GM18870 (cell line): ENCODE data around the gene CYP2R1.

Source experiments
- ATAC-seq: cut with Tn5 transposase; IDR thresholded peaks from one replicate; pipeline ENCODE4 v1.9.1; 2021; ENCODE audit warnings: moderate library complexity; ENCODE audit not compliant: unreplicated experiment

CYP2R1 gene

GRCh38 chr11:14892036-14892556 lies at the start of gene CYP2R1:
Gene CYP2R1, minus strand, starts transcription at chr11:14892231. Its CDS starts 26 bp downstream, at chr11:14892205.
- peak; percentile 90 for ATAC-seq

GRCh38 chr11:14938936-14939335 lies 46.9 kb upstream of the CYP2R1 start:
- no peak for ATAC-seq

GRCh38 chr11:14934641-14935351 lies 42.8 kb upstream of the CYP2R1 start:
- no peak for ATAC-seq

GRCh38 chr11:14932447-14932846 lies 40.4 kb upstream of the CYP2R1 start:
- ATAC-seq = no peak

GRCh38 chr11:14930369-14930768 lies 38.3 kb upstream of the CYP2R1 start:
- ATAC-seq = no peak

- no peak for ATAC-seq
These were observed 35.1 kb upstream of the CYP2R1 start for GRCh38 chr11:14927146-14927545.

GRCh38 chr11:14924318-14924717 lies 32.3 kb upstream of the CYP2R1 start:
- no peak for ATAC-seq

GRCh38 chr11:14916403-14916802 lies 24.4 kb upstream of the CYP2R1 start:
- ATAC-seq = no peak

GRCh38 chr11:14914536-14914935 lies 22.5 kb upstream of the CYP2R1 start:
- no peak for ATAC-seq

- peak; percentile 39 for ATAC-seq
These were observed 16.3 kb upstream of the CYP2R1 start for GRCh38 chr11:14908214-14908880.

GRCh38 chr11:14907411-14908213 lies 15.6 kb upstream of the CYP2R1 start:
- peak; percentile 42 for ATAC-seq

GRCh38 chr11:14906993-14907392 lies 15.0 kb upstream of the CYP2R1 start:
- ATAC-seq = no peak

GRCh38 chr11:14906578-14906977 lies 14.5 kb upstream of the CYP2R1 start:
- no peak for ATAC-seq

- ATAC-seq = peak; percentile 53
These were observed 13.3 kb upstream of the CYP2R1 start for GRCh38 chr11:14905104-14906033.

GRCh38 chr11:14904745-14905103 lies 12.7 kb upstream of the CYP2R1 start:
- ATAC-seq = no peak

GRCh38 chr11:14902650-14903350 lies 10.8 kb upstream of the CYP2R1 start:
- ATAC-seq = no peak

- ATAC-seq = no peak
These were observed 6.9 kb upstream of the CYP2R1 start for GRCh38 chr11:14898906-14899305.

- ATAC-seq = no peak
These were observed 6.3 kb upstream of the CYP2R1 start for GRCh38 chr11:14898355-14898754.

- ATAC-seq = no peak
These were observed 2.9 kb upstream of the CYP2R1 start for GRCh38 chr11:14894657-14895598.
